ENCODE data around the gene DHX15.

DHX15 gene

GRCh38 chr4:24544208-24544988, 40.0 kb downstream of the DHX15 start:
- TF ChIP-seq, protein P1, sequence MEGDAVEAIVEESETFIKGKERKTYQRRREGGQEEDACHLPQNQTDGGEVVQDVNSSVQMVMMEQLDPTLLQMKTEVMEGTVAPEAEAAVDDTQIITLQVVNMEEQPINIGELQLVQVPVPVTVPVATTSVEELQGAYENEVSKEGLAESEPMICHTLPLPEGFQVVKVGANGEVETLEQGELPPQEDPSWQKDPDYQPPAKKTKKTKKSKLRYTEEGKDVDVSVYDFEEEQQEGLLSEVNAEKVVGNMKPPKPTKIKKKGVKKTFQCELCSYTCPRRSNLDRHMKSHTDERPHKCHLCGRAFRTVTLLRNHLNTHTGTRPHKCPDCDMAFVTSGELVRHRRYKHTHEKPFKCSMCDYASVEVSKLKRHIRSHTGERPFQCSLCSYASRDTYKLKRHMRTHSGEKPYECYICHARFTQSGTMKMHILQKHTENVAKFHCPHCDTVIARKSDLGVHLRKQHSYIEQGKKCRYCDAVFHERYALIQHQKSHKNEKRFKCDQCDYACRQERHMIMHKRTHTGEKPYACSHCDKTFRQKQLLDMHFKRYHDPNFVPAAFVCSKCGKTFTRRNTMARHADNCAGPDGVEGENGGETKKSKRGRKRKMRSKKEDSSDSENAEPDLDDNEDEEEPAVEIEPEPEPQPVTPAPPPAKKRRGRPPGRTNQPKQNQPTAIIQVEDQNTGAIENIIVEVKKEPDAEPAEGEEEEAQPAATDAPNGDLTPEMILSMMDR (IDR thresholded peaks at IDR 0.05; ENCODE audit: low read depth, low read length) = no peak
- no peak for DNase-seq (ENCODE audit: extremely low read depth, low read depth)

- TF ChIP-seq, protein P1 (IDR thresholded peaks at IDR 0.05; ENCODE audit: low read depth, low read length) = no peak
- no peak for DNase-seq (ENCODE audit: extremely low read depth, low read depth)
Measured at GRCh38 chr4:24537025-24537424, 47.3 kb downstream of the DHX15 start.

GRCh38 chr4:24535399-24535798, 49.0 kb downstream of the DHX15 start:
- no peak for DNase-seq (ENCODE audit: extremely low read depth, low read depth)
- TF ChIP-seq, protein P1 (IDR thresholded peaks at IDR 0.05; ENCODE audit: low read depth, low read length) = no peak

- TF ChIP-seq, protein P1 (IDR thresholded peaks at IDR 0.05; ENCODE audit: low read depth, low read length) = no peak
- DNase-seq (ENCODE audit: extremely low read depth, low read depth) = no peak
Measured at GRCh38 chr4:24533364-24533763, 51.0 kb downstream of the DHX15 start.

DNA sequence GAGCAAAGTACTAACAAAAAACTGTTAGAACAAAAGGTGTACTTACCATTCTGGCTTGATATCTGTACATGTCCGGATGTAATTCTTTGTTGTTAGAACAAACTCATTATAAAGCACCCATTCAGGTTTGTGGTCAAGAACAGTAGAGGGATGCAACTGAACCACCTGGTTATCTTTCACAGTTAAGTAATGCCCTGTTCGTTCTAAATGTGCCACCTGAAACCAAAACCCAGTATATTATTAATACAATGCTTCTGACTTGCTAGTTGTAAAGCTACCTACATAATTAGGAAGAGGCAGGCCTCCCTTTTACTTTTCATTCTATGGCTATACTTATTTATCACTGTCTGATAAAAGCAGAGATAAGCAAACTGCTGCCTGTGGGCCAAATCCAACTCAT, 54.8 kb downstream of the DHX15 start:
- TF ChIP-seq, protein P1 (IDR thresholded peaks at IDR 0.05; ENCODE audit: low read depth, low read length) = no peak
- DNase-seq (ENCODE audit: extremely low read depth, low read depth) = no peak

- no peak for DNase-seq (ENCODE audit: extremely low read depth, low read depth)
- TF ChIP-seq, protein P1 (IDR thresholded peaks at IDR 0.05; ENCODE audit: low read depth, low read length) = no peak
Measured at GRCh38 chr4:24527371-24527770, 57.0 kb downstream of the DHX15 start.

DNA sequence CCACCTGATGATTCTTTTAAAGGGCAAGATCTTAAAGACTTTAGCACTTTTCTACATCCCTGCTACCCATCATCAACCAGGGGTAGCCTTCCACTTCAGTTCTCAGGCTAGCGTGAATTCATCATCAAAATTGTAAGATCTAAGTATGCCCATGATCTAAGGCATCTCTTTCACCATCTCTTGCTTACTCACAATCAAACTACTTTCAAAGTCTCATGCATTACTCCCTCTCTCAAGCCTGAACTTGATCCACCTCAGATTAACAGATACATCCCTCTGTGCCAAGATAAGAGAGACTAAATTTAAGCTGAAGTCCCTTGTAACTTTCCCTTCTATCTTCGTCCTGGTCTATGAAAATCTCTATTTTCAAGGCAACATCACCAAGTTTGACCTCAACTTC, 62.8 kb downstream of the DHX15 start:
- DNase-seq (ENCODE audit: extremely low read depth, low read depth) = no peak
- TF ChIP-seq, protein P1 (IDR thresholded peaks at IDR 0.05; ENCODE audit: low read depth, low read length) = no peak
